Measurements from ENCODE around the gene SIL1.
"Not testable (repeated sequence)": the region's sequence is repeated elsewhere in the genome, so short reads cannot be mapped to it uniquely, and the experiment has no call there.

Gene SIL1

DNA sequence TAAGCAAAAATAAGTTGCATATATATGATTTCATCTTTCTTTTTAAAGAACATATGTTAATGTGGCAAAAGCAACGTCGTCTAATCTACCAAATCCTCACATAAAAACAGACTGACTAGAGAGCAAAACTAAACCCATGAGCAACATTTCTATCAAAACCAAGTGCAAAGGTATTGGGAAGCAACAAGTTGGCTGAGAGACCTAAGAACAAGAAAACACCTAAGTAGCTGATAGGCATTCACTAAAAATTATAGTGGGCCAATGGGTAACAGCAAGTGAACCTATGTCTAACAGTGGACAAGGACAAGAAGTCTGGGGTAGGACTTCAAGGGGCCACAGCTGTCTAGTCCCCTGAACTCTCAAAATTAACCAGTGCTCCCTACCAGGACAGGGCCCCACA lies 130.1 kb downstream of the SIL1 start:
- no peak for DNase-seq (ENCODE audit: low read depth)

DNA sequence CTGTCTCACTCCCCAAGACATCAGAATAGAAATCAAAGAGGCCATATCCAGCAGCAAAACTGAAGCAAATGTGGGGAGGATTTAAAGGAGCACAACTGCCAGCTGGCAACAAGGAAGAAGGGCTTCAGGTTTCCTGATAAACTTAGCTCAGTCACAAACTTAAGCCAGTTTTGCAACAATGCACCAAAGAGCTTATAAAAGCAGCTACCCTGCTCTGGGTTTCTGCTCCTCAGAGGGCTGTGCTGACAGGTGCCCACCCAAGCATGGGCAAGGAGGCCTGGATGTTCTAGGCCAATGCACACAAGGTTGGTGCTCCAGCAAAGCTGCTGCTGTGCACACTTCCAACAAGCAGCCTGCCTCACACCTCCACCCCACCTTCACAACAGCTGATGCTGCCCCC lies 132.9 kb downstream of the SIL1 start:
- DNase-seq (ENCODE audit: low read depth): no peak

DNA sequence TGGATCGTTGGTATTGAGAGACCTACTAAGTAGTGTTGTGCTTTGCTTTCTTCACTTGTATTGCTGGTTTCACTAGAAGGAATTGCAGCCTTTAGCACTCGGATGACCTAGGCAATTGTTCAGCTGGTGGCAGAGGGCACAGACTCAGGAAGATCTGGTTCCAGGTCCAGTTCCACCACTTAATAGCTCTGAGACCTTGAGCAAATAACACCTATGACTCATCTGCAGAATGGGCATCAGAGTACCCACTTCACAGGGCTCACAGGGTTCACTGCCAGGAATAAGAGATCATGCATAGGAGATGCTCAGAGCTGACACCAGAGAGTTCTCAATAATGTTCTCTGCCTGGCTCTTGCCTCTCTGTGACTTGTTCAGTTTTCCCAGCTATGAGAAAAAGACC lies 133.6 kb downstream of the SIL1 start:
- no peak for DNase-seq (ENCODE audit: low read depth)

- DNase-seq (ENCODE audit: low read depth): no peak
These were observed 134.5 kb downstream of the SIL1 start for GRCh38 chr5:139063664-139064054.

GRCh38 chr5:139062910-139063663 lies 135.1 kb downstream of the SIL1 start:
- DNase-seq (ENCODE audit: low read depth): no peak

DNA sequence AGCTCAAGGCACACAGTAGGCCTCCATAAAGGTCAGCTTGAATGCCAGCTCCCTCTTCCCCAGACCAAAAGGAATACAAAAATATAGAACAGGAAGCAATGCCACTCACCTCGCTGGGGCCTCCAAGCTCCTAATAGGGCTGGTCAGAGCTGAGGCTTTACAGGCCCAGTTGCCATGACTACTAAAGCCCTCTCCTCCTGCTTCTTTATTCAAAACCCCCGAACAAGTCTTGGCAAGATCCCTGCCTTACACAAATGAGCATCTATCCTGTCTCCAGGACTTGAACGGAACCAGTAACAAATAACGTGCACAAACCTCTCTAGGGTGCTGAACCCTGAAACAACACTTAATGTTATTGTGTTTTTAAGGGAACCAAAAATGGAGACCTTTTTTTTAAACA lies 136.3 kb downstream of the SIL1 start:
- DNase-seq (ENCODE audit: low read depth): no peak

GRCh38 chr5:139061274-139061673 lies 136.9 kb downstream of the SIL1 start:
- no peak for DNase-seq (ENCODE audit: low read depth)

- no peak for DNase-seq (ENCODE audit: low read depth)
These were observed 140.0 kb downstream of the SIL1 start for GRCh38 chr5:139058121-139058520.

DNA sequence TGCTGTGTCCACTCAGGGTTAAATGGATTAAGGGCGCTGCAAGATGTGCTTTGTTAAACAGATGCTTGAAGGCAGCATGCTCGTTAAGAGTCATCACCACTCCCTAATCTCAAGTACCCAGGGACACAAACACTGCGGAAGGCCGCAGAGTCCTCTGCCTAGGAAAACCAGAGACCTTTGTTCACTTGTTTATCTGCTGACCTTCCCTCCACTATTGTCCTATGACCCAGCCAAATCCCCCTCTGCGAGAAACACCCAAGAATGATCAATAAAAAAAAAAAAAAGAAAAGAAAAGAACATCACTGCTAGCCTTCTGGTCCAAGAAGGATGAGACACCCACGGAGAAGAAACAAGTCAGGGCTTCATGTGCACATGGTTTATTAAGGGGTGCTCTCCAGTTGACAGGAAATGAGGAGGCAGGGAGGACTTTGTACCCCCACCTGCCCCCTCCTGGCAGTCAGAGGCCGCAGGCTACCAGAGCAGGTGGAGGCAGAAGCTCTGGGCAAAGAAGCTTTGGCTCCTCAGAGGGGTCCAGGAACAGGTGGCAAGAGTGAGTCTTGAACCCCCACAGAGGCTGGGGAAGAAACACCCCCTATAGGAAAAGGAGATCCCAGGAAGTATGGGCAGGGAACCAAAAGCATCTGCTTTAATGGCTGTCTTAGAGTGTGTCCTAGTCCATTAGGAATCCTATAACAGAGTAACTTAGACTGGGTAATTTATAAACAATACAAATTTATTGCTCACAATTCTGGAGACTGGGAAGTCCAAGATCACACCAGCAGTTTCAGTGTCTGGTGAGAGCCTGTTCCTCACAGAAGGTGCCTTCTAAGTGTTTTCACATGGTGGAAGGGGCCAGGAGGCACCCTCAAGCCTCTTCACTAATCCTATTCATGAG lies 140.9 kb downstream of the SIL1 start:
- DNase-seq (ENCODE audit: low read depth): not testable (repeated sequence)

- DNase-seq (ENCODE audit: low read depth): no peak
These were observed 145.2 kb downstream of the SIL1 start for GRCh38 chr5:139052975-139053374.

DNA sequence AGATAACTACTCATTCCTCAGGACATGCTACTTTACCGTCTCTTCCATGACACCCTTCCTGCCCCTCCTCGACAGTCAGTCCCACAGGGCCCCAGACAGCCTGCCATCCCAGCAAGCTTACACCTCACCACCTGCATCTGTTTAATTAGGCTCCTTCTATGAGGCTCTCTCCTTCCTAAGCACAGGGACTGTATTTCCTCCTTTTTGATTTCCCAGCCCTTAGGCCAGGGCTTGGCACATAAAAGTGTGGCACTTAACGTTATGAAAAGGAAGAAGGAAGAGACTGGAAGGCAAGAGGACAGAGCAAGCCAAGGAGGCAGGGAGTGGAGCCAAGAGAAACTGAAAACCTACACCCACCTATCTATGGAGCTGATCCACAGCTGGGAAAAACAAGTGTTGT lies 146.8 kb downstream of the SIL1 start:
- no peak for DNase-seq (ENCODE audit: low read depth)

GRCh38 chr5:139050432-139050831 lies 147.7 kb downstream of the SIL1 start:
- no peak for DNase-seq (ENCODE audit: low read depth)

DNA sequence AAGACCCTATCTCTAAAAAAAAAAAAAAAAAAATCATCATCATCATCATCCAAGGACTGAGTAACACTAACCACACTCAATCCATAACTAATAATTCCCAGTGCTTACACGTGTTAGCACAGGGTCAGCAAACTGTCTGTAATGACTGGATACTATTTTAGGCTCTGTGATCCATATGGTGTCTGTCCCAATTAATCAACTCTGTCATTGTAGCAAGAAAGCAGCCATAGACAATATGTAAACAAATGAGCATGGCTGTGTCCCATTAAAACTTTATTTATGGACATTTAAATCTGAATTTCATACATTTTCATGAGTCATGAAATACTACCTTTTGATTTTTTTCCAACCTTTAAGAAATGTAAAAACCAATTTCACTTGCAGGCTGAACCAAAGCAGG lies 148.4 kb downstream of the SIL1 start:
- no peak for DNase-seq (ENCODE audit: low read depth)

GRCh38 chr5:139046551-139046950 lies 151.6 kb downstream of the SIL1 start:
- no peak for DNase-seq (ENCODE audit: low read depth)

DNA sequence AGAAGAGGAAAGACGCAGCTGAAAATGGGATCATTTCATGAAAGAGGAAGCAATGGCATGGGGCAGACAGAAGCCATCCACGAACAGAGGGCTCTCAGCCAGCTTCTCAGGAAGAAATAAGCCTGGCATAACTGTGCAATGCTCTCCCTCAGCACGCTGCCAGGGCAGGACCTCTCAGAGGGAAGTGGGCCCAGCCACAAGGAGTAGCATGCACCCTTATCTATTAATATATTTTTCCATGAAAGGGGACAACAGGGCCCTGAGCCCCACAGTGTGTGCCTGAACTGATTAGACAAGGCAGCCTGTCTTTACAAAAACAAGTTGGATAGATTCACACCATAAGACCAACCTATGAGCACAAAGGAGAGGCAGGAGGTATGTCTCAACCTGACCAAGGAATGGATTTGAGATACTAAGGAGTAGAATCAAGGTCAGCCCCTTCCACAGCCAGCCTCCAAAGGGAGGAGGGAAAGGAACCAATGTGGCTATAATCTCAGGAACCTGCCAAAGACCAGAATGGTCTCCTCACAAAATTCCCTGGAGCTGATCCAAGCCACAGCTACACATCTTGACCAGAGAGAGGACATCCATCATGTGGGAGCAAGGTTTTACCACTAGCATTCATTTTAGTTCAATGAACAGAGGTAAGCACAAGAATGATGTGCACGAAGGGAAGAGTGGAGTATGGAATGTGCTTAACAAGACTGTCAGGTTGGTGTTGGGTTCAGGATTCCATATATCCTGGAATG lies 154.8 kb downstream of the SIL1 start:
- DNase-seq (ENCODE audit: low read depth): no peak

DNA sequence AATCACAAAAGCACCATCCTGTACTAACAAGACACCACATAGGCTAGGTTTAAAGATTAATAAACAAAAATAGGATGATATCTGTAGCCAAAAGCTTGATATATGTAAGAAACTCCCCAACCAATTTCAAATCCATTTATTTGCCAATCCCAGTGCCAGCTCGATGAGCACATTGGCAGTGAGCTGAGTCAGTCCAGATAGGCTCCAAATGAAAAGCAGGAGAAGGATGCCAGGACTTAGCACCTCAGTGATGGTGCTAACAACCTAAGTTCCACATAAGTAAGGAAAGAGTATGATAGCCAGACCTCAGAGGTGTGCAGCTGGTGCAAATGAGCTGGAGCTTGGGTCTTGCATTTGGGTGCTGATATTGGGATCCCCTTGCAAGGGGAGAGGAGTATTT lies 158.1 kb downstream of the SIL1 start:
- no peak for DNase-seq (ENCODE audit: low read depth)

- DNase-seq (ENCODE audit: low read depth): no peak
These were observed 159.4 kb downstream of the SIL1 start for GRCh38 chr5:139038613-139039305.

- no peak for DNase-seq (ENCODE audit: low read depth)
These were observed 160.4 kb downstream of the SIL1 start for GRCh38 chr5:139037732-139038131.

DNA sequence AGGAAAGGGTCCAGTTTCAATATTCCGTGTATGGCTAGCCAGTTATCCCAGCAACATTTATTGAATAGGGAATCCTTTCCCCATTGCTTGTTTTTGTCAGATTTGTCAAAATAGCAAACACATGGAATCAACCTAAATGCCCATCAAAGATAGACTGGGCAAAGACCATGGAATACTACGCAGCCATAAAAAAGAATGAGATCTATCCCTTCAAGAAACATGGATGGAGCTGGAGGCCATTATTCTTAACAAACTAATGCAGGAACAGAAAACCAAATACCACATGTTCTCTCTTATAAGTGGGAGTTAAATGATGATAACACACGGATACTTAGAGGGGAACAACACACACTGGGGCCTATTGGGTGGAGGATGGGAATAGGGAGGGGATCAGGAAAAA lies 161.8 kb downstream of the SIL1 start:
- DNase-seq (ENCODE audit: low read depth): not testable (repeated sequence)

- DNase-seq (ENCODE audit: low read depth): no peak
These were observed 171.0 kb downstream of the SIL1 start for GRCh38 chr5:139027150-139027549.

- DNase-seq (ENCODE audit: low read depth): no peak
These were observed 172.5 kb downstream of the SIL1 start for GRCh38 chr5:139025651-139026050.

DNA sequence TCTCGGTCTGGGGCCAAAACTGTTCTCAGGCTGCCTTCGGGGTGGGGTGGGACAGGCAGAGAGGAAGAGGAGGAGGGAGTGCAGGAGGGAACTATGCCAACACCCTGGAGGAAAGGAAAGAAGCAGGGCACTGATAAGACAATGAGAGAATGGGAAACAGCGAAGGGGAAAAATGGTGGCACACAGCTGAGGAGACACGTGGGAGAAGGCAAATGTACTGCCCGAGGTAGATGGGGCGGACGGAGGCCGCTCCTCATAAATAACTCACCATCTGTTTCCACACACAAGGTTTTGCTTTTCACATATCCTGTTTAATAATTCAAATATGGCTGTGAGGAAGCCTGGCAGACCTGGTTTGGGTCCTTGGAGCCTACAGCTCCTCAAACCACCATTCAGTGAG lies 174.9 kb downstream of the SIL1 start:
- no peak for DNase-seq (ENCODE audit: low read depth)

Measured in stimulated activated CD8-positive, alpha-beta memory T cell treated with anti-CD3 and anti-CD28 coated beads, Interleukin-4, amount 100 ng/mL, for 24 hours (primary cell).